Measurements from ENCODE around the gene DDT.

GRCh38 chr22:24008381-24009226 is 34.4 kb upstream of the DDT start:
- TF ChIP-seq CTCF (IDR thresholded peaks at IDR 0.05) (no peak), EZH2 (IDR thresholded peaks at IDR 0.05) (no peak), EZH2phosphoT487 (IDR thresholded peaks at IDR 0.05) (no peak)

Data from neural progenitor cell (in vitro differentiated cells).